IMR-90 (cell line): ENCODE measurements around the gene NETO2. TPM values are rescaled to one million over a fixed set of nuclear protein-coding genes. Genes with fewer than 3 reads are reported as not detected.

ENCODE experiments used
- ATAC-seq: fragments of 200-7000 bp; cut with Tn5 transposase; 2 replicates; pipeline ENCODE4 v1.9.1; 2020; ENCODE audit warnings: low read depth, mild to moderate bottlenecking, moderate library complexity
- BruUV-seq: library from RNA; stranded (reverse); fragments of 400-500 nt; replicated peaks from 2 replicates; lab custom pipeline; 2021; lab: Mats Ljungman, UMichigan
- CTCF ChIA-PET: fragments of 300-600 bp; formaldehyde crosslinking; extraction: SDS; loops from one replicate; lab custom pipeline; 2021; ENCODE audit warnings: antibody characterized with exemption; lab: Yijun Ruan, JAX
- POLR2A ChIA-PET: fragments of 300-600 bp; sonication (Branson Sonifier 250); formaldehyde crosslinking; loops from one replicate; lab custom pipeline; 2022; ENCODE audit warnings: antibody characterized with exemption; ENCODE audit not compliant: unreplicated experiment; lab: Charles Lee
- DNase-seq: peaks from one replicate; pipeline ENCODE4 v3.0.0; 2013
- H2AFZ ChIP-seq: replicated peaks from 2 replicates; pipeline ENCODE3; 2013; ENCODE audit warnings: low read length, mild to moderate bottlenecking; ENCODE audit not compliant: poor library complexity
- H2AK5ac ChIP-seq: 2 replicates; pipeline ENCODE4 v1.6.1; 2013; ENCODE audit warnings: low read depth, low read length, inconsistent platforms
- H2AK9ac ChIP-seq: replicated peaks from 2 replicates; pipeline ENCODE3; 2013; ENCODE audit warnings: mild to moderate bottlenecking, low read depth, low read length, moderate library complexity; ENCODE audit not compliant: poor library complexity
- H2BK120ac ChIP-seq: 2 replicates; pipeline ENCODE4 v1.6.1; 2013; ENCODE audit warnings: low read depth, low read length, inconsistent platforms
- H2BK15ac ChIP-seq: 3 replicates; pipeline ENCODE4 v1.6.1; 2013; ENCODE audit warnings: low read depth, low read length, inconsistent platforms
- H2BK20ac ChIP-seq: 2 replicates; pipeline ENCODE4 v1.6.1; 2013; ENCODE audit warnings: low read depth, mild to moderate bottlenecking, inconsistent platforms, low read length, moderate library complexity
- H2BK5ac ChIP-seq: 2 replicates; pipeline ENCODE4 v1.6.1; 2013; ENCODE audit warnings: mild to moderate bottlenecking, low read depth, low read length, inconsistent platforms; ENCODE audit not compliant: poor library complexity, severe bottlenecking
- H3K14ac ChIP-seq: replicated peaks from 2 replicates; pipeline ENCODE4 v1.6.1; 2013; ENCODE audit warnings: low read depth, low read length, inconsistent platforms
- H3K18ac ChIP-seq: 2 replicates; pipeline ENCODE4 v1.6.1; 2013; ENCODE audit warnings: low read depth, low read length, control low read depth
- H3K23ac ChIP-seq: 2 replicates; pipeline ENCODE4 v1.6.1; 2013; ENCODE audit warnings: low read depth, low read length, inconsistent platforms
- H3K27ac ChIP-seq: 2 replicates; pipeline ENCODE4 v1.5.1; 2013; ENCODE audit warnings: mild to moderate bottlenecking, control low read depth, low read length; ENCODE audit not compliant: insufficient read depth
- H3K27me3 ChIP-seq: 2 replicates; pipeline ENCODE4 v1.6.1; 2013; ENCODE audit warnings: low read length; ENCODE audit not compliant: control insufficient read depth, insufficient read depth
- H3K36me3 ChIP-seq: 2 replicates; pipeline ENCODE4 v1.6.1; 2013; ENCODE audit warnings: low read length, mixed read lengths; ENCODE audit not compliant: control insufficient read depth, insufficient read depth
- H3K4ac ChIP-seq: 2 replicates; pipeline ENCODE4 v1.6.1; 2013; ENCODE audit warnings: low read depth, low read length, inconsistent platforms
- H3K4me1 ChIP-seq: 2 replicates; pipeline ENCODE4 v1.6.1; 2013; ENCODE audit warnings: low read length, mixed read lengths; ENCODE audit not compliant: control insufficient read depth, insufficient read depth
- H3K4me2 ChIP-seq: 2 replicates; pipeline ENCODE4 v1.6.1; 2013; ENCODE audit warnings: low read depth, mild to moderate bottlenecking, control low read depth, low read length, moderate library complexity
- H3K4me3 ChIP-seq: 2 replicates; pipeline ENCODE4 v1.5.1; 2013; ENCODE audit warnings: low read depth, mild to moderate bottlenecking, control low read depth, low read length, moderate library complexity; ENCODE audit not compliant: insufficient read depth
- H3K56ac ChIP-seq: 2 replicates; pipeline ENCODE4 v1.6.1; 2013; ENCODE audit warnings: low read length, inconsistent platforms; ENCODE audit not compliant: insufficient read depth; ENCODE audit errors: extremely low read depth
- H3K79me1 ChIP-seq, 2 experiments: 2 replicates each; pipeline ENCODE4 v1.6.1; 2013; ENCODE audit warnings: low read length in 2 of 2, inconsistent platforms in 1 of 2, low read depth in 1 of 2
- H3K9ac ChIP-seq: 2 replicates; pipeline ENCODE4 v1.6.1; 2013; ENCODE audit warnings: low read depth, low read length, control low read depth
- H3K9me1 ChIP-seq: 2 replicates; pipeline ENCODE4 v1.6.1; 2013; ENCODE audit warnings: low read length, inconsistent platforms; ENCODE audit not compliant: insufficient read depth
- H3K9me3 ChIP-seq: 2 replicates; pipeline ENCODE4 v1.6.1; 2013; ENCODE audit warnings: low read length; ENCODE audit not compliant: control insufficient read depth, insufficient read depth
- H4K20me1 ChIP-seq: 2 replicates; pipeline ENCODE4 v1.6.1; 2013; ENCODE audit warnings: low read length, inconsistent platforms; ENCODE audit not compliant: insufficient read depth
- H4K5ac ChIP-seq: 2 replicates; pipeline ENCODE4 v1.6.1; 2013; ENCODE audit warnings: mild to moderate bottlenecking, low read depth, low read length, control low read depth
- H4K8ac ChIP-seq, 2 experiments: 2 replicates each; pipeline ENCODE4 v1.6.1; 2013; ENCODE audit warnings: low read depth in 2 of 2, low read length in 2 of 2, control low read depth in 1 of 2, inconsistent platforms in 1 of 2
- H4K91ac ChIP-seq: 2 replicates; pipeline ENCODE4 v1.6.1; 2013; ENCODE audit warnings: low read depth, low read length, inconsistent platforms; ENCODE audit not compliant: insufficient read depth
- BHLHE40 ChIP-seq: fragments of 150-350 bp; IDR thresholded peaks from 2 replicates; pipeline ENCODE4 v1.6.1; 2016; ENCODE audit warnings: mild to moderate bottlenecking, low read depth, low read length
- CHD1 ChIP-seq: IDR thresholded peaks from 2 replicates; pipeline ENCODE4 v1.6.1; 2012; ENCODE audit warnings: low read depth, low read length, improper control_type of control experiment
- MAFK ChIP-seq: IDR thresholded peaks from 2 replicates; pipeline ENCODE4 v1.6.1; 2012; ENCODE audit warnings: low read depth, low read length, improper control_type of control experiment
- MAZ ChIP-seq: IDR thresholded peaks from 2 replicates; pipeline ENCODE4 v1.6.1; 2012; ENCODE audit warnings: low read depth, mild to moderate bottlenecking, low read length, improper control_type of control experiment, moderate library complexity, borderline replicate concordance
- NFE2L2 ChIP-seq: fragments of 150-350 bp; IDR thresholded peaks from 2 replicates; pipeline ENCODE4 v1.6.1; 2016; ENCODE audit warnings: low read depth, mild to moderate bottlenecking, low read length
- POLR2A ChIP-seq: IDR thresholded peaks from 2 replicates; pipeline ENCODE4 v1.6.1; 2012; ENCODE audit warnings: mild to moderate bottlenecking, low read depth, low read length
- WGBS, 2 experiments: methylation state at CpG; one replicate each; pipeline versions ENCODE4 v1.1.5 to v1.1.7; 2013; ENCODE audit warnings: missing lambda C conversion rate in 2 of 2; ENCODE audit not compliant: insufficient read length in 1 of 2; ENCODE audit errors: extremely low coverage in 2 of 2; 5-methylcytosine and 5-hydroxymethylcytosine counted together
- dilution Hi-C: fragments of 300-500 bp; cut with HindIII; formaldehyde crosslinking; loops from one replicate; pipeline ENCODE4 v1.14.3; 2018; ENCODE audit warnings: low sequenced_read_pairs; ENCODE audit not compliant: unreplicated experiment
- in situ Hi-C: fragments of 300-500 bp; cut with MboI; formaldehyde crosslinking; loops from 3 replicates; pipeline ENCODE4 v1.14.3; 2019; ENCODE audit warnings: low sequenced_read_pairs, inconsistent platforms, mixed read lengths
- intact Hi-C: fragments of 100-400 bp; cut with micrococcal nuclease; formaldehyde crosslinking; loops from 2 replicates; pipeline ENCODE4 v1.10.0; 2022
- polyA plus RNA-seq, 3 experiments: library from polyadenylated mRNA; depleted of rRNA; stranded (reverse); fragments of >200 nt; gene quantifications; 2 replicates each; pipeline ENCODE4 v1.2.3, GENCODE V29; 2012; ENCODE audit warnings: low replicate concordance in 1 of 3
- total RNA-seq: library from RNA; depleted of rRNA; stranded (reverse); fragments of >200 nt; gene quantifications from 2 replicates; pipeline ENCODE4 v1.2.3, GENCODE V29; 2012
- TF ChIP-seq, protein P1 (sequence below): conservative IDR thresholded peaks from 2 replicates; pipeline ENCODE4 v1.5.1; 2012; ENCODE audit warnings: mild to moderate bottlenecking, low read depth, low read length, improper control_type of control experiment

Gene NETO2
- total and polyA plus RNA-seq, 2 of the 4 experiments (the other 2 are of a cell fraction) = 38.5 to 39.3 TPM

DNA sequence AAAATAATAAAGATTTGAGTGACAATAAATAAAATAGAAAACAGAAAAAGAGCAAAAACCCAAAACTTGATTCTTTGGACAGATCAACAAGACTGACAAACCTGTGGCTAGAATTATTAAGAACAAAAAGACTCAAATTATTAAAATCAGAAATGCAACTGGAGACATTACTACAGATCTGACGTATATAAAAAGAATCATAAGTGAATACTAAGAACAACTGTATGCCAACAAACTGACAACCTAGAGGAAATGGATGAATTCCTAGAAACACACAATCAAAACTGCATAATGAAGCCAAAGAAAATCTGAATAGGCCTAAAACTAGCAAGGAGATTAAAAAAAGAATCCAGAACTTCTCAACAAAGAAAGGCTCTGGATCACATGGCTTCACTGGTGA is 47.4 kb downstream of the NETO2 start:
- no peak overlapping the region for H3K4me3 ChIP-seq
- H2BK15ac ChIP-seq = no peak overlapping the region
- TF ChIP-seq NFE2L2 (no peak), MAFK (no peak), POLR2A (no peak), BHLHE40 (no peak), CHD1 (no peak), MAZ (no peak)
- TF ChIP-seq, protein P1, sequence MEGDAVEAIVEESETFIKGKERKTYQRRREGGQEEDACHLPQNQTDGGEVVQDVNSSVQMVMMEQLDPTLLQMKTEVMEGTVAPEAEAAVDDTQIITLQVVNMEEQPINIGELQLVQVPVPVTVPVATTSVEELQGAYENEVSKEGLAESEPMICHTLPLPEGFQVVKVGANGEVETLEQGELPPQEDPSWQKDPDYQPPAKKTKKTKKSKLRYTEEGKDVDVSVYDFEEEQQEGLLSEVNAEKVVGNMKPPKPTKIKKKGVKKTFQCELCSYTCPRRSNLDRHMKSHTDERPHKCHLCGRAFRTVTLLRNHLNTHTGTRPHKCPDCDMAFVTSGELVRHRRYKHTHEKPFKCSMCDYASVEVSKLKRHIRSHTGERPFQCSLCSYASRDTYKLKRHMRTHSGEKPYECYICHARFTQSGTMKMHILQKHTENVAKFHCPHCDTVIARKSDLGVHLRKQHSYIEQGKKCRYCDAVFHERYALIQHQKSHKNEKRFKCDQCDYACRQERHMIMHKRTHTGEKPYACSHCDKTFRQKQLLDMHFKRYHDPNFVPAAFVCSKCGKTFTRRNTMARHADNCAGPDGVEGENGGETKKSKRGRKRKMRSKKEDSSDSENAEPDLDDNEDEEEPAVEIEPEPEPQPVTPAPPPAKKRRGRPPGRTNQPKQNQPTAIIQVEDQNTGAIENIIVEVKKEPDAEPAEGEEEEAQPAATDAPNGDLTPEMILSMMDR = no peak
- no peak overlapping the region for H2BK20ac ChIP-seq
- in situ Hi-C loops (no loop called here), intact Hi-C loops (no loop called here), dilution Hi-C loops (no loop called here)
- H3K23ac ChIP-seq = no peak overlapping the region
- CTCF ChIA-PET = no interaction called here
- ATAC-seq = no peak
- H3K27me3 ChIP-seq = no peaks in the 10 kb centered on the region
- no peak overlapping the region for H3K14ac ChIP-seq
- no peaks in the 10 kb centered on the region; a peak in 1 of 4 replicates for H3K79me1 ChIP-seq
- H2AK5ac ChIP-seq = no peak overlapping the region
- no peaks in the 10 kb centered on the region for H3K9me3 ChIP-seq
- H3K4ac ChIP-seq = no peak overlapping the region
- no peak overlapping the region for H2AFZ ChIP-seq
- H2BK120ac ChIP-seq = no peak overlapping the region
- H3K36me3 ChIP-seq = no peaks in the 10 kb centered on the region; the same call in 1 of the 2 replicates
- WGBS, 2 experiments = no CpG with 5 or more reads among the region's 1 CpG
- no peak overlapping the region for H3K4me2 ChIP-seq
- H3K4me1 ChIP-seq = no peaks in the 10 kb centered on the region
- POLR2A ChIA-PET = no interaction called here
- no TSS peak for BruUV-seq
- no peaks in the 10 kb centered on the region for H3K9me1 ChIP-seq
- no peak overlapping the region for H3K18ac ChIP-seq
- no peak overlapping the region for H3K27ac ChIP-seq
- no peak for DNase-seq
- no peak overlapping the region for H4K91ac ChIP-seq
- H2AK9ac ChIP-seq = no peak overlapping the region
- no peak overlapping the region for H2BK5ac ChIP-seq
- no peaks in the 10 kb centered on the region for H4K20me1 ChIP-seq
- H3K9ac ChIP-seq = no peak overlapping the region
- H4K8ac ChIP-seq = no peak overlapping the region
- no peak overlapping the region for H3K56ac ChIP-seq
- H4K5ac ChIP-seq = no peak overlapping the region
